Activated gamma-delta T cell treated with Interleukin-2 at 50 U/mL for 16 hours (primary cell): ENCODE results near the gene E2F6.
"Not testable (repeated sequence)": the region's sequence is repeated elsewhere in the genome, so short reads cannot be mapped to it uniquely, and the experiment has no call there.

ENCODE experiments used
- DNase-seq: peaks from one replicate; pipeline ENCODE4 v3.0.0-alpha.2; 2020

Gene E2F6

GRCh38 chr2:11411768-11412448 is 54.1 kb downstream of the E2F6 start:
- DNase-seq: no peak

- DNase-seq: no peak
Measured at GRCh38 chr2:11411244-11411643, 54.7 kb downstream of the E2F6 start.

GRCh38 chr2:11410101-11410500 is 55.9 kb downstream of the E2F6 start:
- no peak for DNase-seq

DNA sequence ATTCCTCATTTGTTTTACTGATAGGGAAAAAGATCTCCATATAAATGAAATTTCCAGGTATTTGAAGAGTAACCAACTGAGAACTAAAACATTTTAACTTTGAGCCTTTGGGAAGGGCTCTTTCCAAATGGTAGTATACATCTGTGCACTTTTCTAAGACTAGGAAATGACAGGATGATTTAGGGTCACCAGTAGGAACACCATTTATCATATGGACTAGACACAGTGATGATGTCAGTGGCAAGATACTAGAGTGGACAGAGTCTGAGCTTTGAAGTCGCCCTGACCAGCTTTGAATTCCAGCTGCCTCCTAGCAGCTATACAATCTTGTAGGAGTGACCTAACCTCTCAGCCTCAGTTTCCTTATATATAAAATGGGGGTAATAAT is 56.4 kb downstream of the E2F6 start:
- DNase-seq: no peak

DNA sequence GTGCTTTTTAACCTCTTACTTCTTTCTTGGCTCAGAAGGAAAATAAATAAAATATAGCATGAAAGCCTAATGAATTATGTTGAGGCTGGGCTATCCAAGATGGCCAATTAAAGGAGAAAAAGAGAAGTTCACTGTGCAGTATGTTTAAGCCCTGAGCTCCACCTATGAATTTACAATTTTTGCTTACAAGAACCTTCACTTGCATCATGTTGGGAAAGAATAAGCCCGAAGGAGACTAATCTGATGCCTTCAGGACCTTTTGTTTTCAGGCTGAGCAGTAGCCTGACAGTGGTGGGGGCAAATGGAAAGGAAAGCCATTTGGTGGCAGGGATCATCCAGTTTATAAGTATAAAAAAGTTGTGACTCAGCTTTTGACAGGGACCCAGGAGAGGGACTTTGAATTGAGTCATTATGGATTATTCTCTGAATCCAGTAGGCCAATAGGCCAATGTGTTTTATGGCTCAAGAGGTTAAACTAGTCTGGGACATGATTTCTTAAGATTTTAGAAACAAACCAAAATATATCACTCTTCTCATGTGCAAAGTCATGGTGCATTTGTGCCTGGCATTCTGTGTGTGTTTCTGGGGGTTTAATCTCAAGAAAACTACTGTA is 56.9 kb downstream of the E2F6 start:
- no peak for DNase-seq

DNA sequence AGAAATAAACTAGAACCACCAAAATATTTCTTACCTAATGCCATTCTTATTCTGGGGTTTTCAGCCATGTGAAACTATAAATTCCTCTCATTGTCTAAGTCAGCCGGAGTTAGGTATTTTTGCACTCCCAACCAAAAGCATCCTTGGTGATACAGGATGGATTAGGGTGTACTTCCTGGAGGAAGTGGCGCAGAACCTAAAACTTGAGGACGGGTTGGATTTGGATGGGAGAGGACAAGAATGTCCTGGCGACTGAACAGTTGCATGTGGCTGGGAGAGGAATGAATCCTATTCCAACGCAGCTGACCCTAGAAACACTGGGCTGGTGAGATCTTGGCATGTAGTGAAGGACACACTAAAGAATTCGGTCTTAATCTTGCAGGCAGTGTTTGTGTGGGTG is 58.5 kb downstream of the E2F6 start:
- no peak for DNase-seq

DNA sequence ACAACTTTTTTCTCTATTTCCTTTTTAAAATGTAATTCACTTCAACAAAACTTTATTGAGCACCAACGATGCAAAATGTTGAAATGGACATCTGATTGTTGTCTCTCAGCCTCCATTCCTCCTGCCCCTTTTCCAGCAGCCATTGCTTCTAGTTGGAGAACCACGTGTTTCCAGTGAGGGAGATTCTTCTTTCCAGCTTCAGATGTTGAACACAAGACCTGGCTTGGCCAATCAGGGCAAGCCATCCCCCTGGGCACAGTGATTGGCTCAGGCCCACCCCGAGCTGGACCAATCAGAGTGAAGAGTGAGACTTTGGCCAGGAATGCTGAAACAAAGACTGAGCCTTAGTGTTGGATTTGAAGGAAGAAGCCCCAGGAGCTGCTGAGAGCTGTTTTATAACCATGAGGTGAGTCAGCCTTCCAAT is 59.0 kb downstream of the E2F6 start:
- DNase-seq: no peak

DNA sequence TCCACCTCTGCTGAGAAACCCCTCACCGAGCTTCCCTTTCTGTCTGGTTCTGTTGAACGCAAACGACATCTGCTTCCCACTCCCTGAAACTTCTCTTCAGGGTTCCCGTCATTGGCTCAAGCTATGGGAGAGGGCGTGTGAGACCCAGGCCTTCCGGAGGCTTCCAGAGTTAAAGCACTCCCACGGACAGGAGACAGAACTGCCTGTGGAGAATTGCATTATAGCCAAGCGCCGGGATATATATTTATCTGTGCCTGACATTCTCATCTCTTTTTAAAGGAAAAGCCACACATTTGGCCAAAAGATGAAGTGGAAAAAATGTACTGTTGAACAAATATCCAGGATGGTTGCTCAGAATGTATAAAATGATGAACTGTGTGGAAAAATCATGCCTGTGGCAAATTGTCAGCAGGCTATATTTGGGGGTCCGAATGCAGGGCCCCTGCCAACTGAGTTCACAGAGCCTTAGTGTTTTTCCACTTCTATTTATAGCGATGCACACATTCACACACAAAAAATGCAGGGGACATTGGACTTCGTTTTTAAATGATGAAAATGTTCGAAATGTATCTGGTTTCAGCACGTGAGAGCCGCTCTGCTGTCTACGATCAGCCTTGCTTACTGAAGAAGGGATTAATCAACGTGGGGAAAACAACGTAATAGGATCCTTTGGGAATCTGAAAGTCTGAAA is 59.5 kb downstream of the E2F6 start:
- DNase-seq: no peak

- no peak for DNase-seq
Measured at GRCh38 chr2:11405599-11406266, 60.2 kb downstream of the E2F6 start.

DNA sequence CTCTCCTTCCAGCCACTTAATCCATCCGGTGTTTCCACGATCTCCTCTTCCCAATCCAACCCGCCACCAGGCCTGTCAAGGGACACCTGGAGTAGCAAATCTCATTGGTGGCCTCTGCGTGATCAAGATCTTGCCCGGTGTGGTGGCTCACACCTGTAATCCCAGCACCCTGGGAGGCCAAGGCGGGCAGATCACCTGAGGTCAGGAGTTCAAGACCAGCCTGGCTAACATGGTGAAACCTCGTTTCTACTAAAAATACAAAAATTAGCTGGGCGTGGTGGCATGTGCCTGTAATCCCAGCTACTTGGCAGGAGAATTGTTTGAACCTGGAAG is 60.9 kb downstream of the E2F6 start:
- DNase-seq: not testable (repeated sequence)

GRCh38 chr2:11404376-11405073 is 61.4 kb downstream of the E2F6 start:
- no peak for DNase-seq

- DNase-seq: no peak
Measured at GRCh38 chr2:11402436-11402835, 63.5 kb downstream of the E2F6 start.

- DNase-seq: no peak
Measured at GRCh38 chr2:11399438-11399762, 66.6 kb downstream of the E2F6 start.

- DNase-seq: no peak
Measured at GRCh38 chr2:11398750-11399437, 67.1 kb downstream of the E2F6 start.

DNA sequence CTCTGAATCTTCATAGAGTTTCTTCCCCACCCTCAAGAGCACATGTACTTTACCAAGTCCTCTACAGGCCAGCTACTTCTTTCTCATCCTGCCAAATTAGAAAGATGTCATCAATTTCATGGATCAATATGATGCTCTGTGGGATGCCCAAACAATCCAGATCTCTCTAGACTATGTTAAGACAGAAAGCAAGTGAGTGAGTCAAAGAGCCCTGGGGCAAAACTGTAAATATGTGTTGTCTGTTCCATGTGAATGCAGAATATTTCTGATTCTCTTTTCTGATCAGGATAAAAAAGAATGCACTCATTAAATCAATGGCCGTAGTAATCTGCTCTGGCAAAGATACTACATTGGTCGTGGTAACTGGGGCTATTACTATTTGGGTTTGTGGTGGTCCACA is 68.4 kb downstream of the E2F6 start:
- no peak for DNase-seq

GRCh38 chr2:11396467-11397445 is 69.2 kb downstream of the E2F6 start:
- DNase-seq: no peak

DNA sequence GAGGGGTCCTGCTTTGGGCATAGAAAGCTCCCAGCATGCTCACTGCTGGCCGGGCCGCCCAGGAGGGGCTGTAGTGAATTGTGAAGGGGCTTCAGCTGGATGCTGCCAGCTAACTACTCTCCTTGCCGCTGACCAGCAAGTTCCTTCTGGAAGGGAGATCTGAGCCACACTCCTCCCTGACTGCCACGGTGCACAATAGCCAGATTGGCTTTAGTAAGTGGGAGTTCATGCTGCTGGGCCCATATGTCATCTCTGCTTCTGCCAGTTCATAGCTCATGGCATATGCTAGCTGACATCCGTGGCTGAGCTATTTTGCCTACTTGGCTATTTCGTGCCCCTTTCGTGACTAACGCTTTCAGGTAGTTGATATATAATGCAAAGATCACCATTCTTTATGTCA is 69.9 kb downstream of the E2F6 start:
- DNase-seq: no peak

GRCh38 chr2:11395389-11395788 is 70.6 kb downstream of the E2F6 start:
- no peak for DNase-seq
